H9 (cell line): Measurements from ENCODE around the gene KCNMB3. TPM values are rescaled to one million over a fixed set of nuclear protein-coding genes. Genes with fewer than 3 reads are reported as not detected.
A peak's percentile ranks its signal among the peaks of the same experiment; 100 is the strongest.

Experiments used
- DNase-seq: peaks from one replicate; pipeline ENCODE4 v3.0.0-alpha.2; 2017
- H2AFZ ChIP-seq: one replicate; pipeline ENCODE4 v1.6.1; 2013; ENCODE audit warnings: mild to moderate bottlenecking, low read length, control low read depth, moderate library complexity
- H2AK5ac ChIP-seq: 2 replicates; pipeline ENCODE4 v1.6.1; 2013; ENCODE audit warnings: low read length, control low read depth, mixed read lengths; ENCODE audit not compliant: insufficient read length
- H2BK120ac ChIP-seq: one replicate; pipeline ENCODE4 v1.6.1; 2013; ENCODE audit warnings: low read depth, mild to moderate bottlenecking, low read length, control low read depth, inconsistent platforms; ENCODE audit not compliant: poor library complexity, severe bottlenecking
- H2BK12ac ChIP-seq: 2 replicates; pipeline ENCODE4 v1.6.1; 2013; ENCODE audit warnings: low read length, control low read depth, mixed read lengths, low read depth; ENCODE audit not compliant: insufficient read length
- H2BK15ac ChIP-seq: 2 replicates; pipeline ENCODE4 v1.6.1; 2013; ENCODE audit warnings: low read depth, low read length, control low read depth
- H2BK20ac ChIP-seq: one replicate; pipeline ENCODE4 v1.6.1; 2013; ENCODE audit warnings: low read depth, mild to moderate bottlenecking, low read length, control low read depth, inconsistent platforms; ENCODE audit not compliant: poor library complexity, severe bottlenecking
- H2BK5ac ChIP-seq: 2 replicates; pipeline ENCODE4 v1.6.1; 2013; ENCODE audit warnings: low read length, control low read depth, mixed read lengths; ENCODE audit not compliant: insufficient read length
- H3K14ac ChIP-seq: 2 replicates; pipeline ENCODE4 v1.6.1; 2013; ENCODE audit warnings: low read length, control low read depth; ENCODE audit not compliant: insufficient read depth
- H3K18ac ChIP-seq: 2 replicates; pipeline ENCODE4 v1.6.1; 2013; ENCODE audit warnings: low read depth, mild to moderate bottlenecking, mixed read lengths, low read length, control low read depth; ENCODE audit not compliant: insufficient read length
- H3K23ac ChIP-seq: 2 replicates; pipeline ENCODE4 v1.6.1; 2013; ENCODE audit warnings: low read length, control low read depth, mixed read lengths, low read depth; ENCODE audit not compliant: insufficient read length
- H3K23me2 ChIP-seq: 2 replicates; pipeline ENCODE4 v1.6.1; 2013; ENCODE audit warnings: low read depth, mild to moderate bottlenecking, mixed read lengths, low read length, control low read depth; ENCODE audit not compliant: insufficient read length, poor library complexity, severe bottlenecking
- H3K27ac ChIP-seq: 2 replicates; pipeline ENCODE4 v1.5.1; 2013; ENCODE audit warnings: low read length, control low read depth, mixed read lengths, low read depth; ENCODE audit not compliant: insufficient read length
- H3K27me3 ChIP-seq: 2 replicates; pipeline ENCODE4 v1.6.1; 2013; ENCODE audit warnings: low read length, control low read depth, inconsistent platforms; ENCODE audit not compliant: insufficient read depth
- H3K4ac ChIP-seq: 2 replicates; pipeline ENCODE4 v1.6.1; 2013; ENCODE audit warnings: low read depth, mild to moderate bottlenecking, control low read depth, inconsistent platforms, low read length, moderate library complexity
- H3K4me1 ChIP-seq: 2 replicates; pipeline ENCODE4 v1.6.1; 2013; ENCODE audit warnings: low read length, control low read depth, inconsistent platforms; ENCODE audit not compliant: insufficient read depth
- H3K4me2 ChIP-seq: 2 replicates; pipeline ENCODE4 v1.6.1; 2013; ENCODE audit warnings: low read length, control low read depth, mixed read lengths; ENCODE audit not compliant: insufficient read length, insufficient read depth
- H3K56ac ChIP-seq: 2 replicates; pipeline ENCODE4 v1.6.1; 2013; ENCODE audit warnings: low read depth, mild to moderate bottlenecking, mixed read lengths, low read length, control low read depth; ENCODE audit not compliant: insufficient read length
- H3K79me1 ChIP-seq: 2 replicates; pipeline ENCODE4 v1.6.1; 2013; ENCODE audit warnings: low read depth, mild to moderate bottlenecking, moderate library complexity, low read length, control low read depth, inconsistent platforms; ENCODE audit not compliant: insufficient read depth, poor library complexity, severe bottlenecking
- H3K79me2 ChIP-seq: 2 replicates; pipeline ENCODE4 v1.6.1; 2013; ENCODE audit warnings: low read length, control low read depth, inconsistent platforms; ENCODE audit not compliant: insufficient read depth
- H3K9ac ChIP-seq: 2 replicates; pipeline ENCODE4 v1.6.1; 2013; ENCODE audit warnings: low read length, control low read depth, mixed read lengths; ENCODE audit not compliant: insufficient read length; ENCODE audit errors: extremely low read depth
- H3K9me3 ChIP-seq: one replicate; pipeline ENCODE4 v1.6.1; 2013; ENCODE audit warnings: low read depth, low read length, inconsistent platforms; ENCODE audit not compliant: control insufficient read depth
- H3T11ph ChIP-seq: one replicate; pipeline ENCODE4 v1.6.1; 2013; ENCODE audit warnings: mild to moderate bottlenecking, low read length, control low read depth, inconsistent platforms
- H4K20me1 ChIP-seq: one replicate; pipeline ENCODE4 v1.6.1; 2013; ENCODE audit not compliant: control insufficient read depth, insufficient read length, insufficient read depth
- H4K5ac ChIP-seq: 2 replicates; pipeline ENCODE4 v1.6.1; 2013; ENCODE audit warnings: low read depth, mild to moderate bottlenecking, mixed read lengths, low read length, control low read depth; ENCODE audit not compliant: insufficient read length
- H4K8ac ChIP-seq: replicated peaks from 2 replicates; pipeline ENCODE4 v1.6.1; 2013; ENCODE audit warnings: low read length, control low read depth, mixed read lengths, low read depth; ENCODE audit not compliant: insufficient read length
- H4K91ac ChIP-seq: 2 replicates; pipeline ENCODE4 v1.6.1; 2013; ENCODE audit warnings: low read depth, mild to moderate bottlenecking, moderate library complexity, mixed read lengths, low read length, control low read depth; ENCODE audit not compliant: insufficient read length
- H3K27ac Mint-ChIP-seq, 3 experiments: 2 replicates in 2 of 3; 3 replicates in 1 of 3; pipeline ENCODE4 v1.8.0; 2020 to 2021; ENCODE audit warnings: mixed read lengths in 3 of 3, mild to moderate bottlenecking in 1 of 3, moderate library complexity in 1 of 3
- H3K27me3 Mint-ChIP-seq: 2 replicates; pipeline ENCODE4 v1.8.0; 2021; ENCODE audit warnings: low read depth, mild to moderate bottlenecking, moderate library complexity, mixed read lengths
- H3K36me3 Mint-ChIP-seq, 3 experiments: 2 replicates in 2 of 3; 3 replicates in 1 of 3; pipeline ENCODE4 v1.8.0; 2020 to 2021; ENCODE audit warnings: low read depth in 3 of 3, mixed read lengths in 3 of 3; ENCODE audit not compliant: insufficient read depth in 1 of 3
- H3K4me1 Mint-ChIP-seq, 2 experiments: 2 replicates each; pipeline ENCODE4 v1.8.0; 2020; ENCODE audit warnings: mixed read lengths in 2 of 2
- H3K4me3 Mint-ChIP-seq, 2 experiments: 2 replicates in 1 of 2; 3 replicates in 1 of 2; pipeline ENCODE4 v1.8.0; 2020 to 2021; ENCODE audit warnings: mild to moderate bottlenecking in 2 of 2, mixed read lengths in 2 of 2, moderate library complexity in 1 of 2
- H3K9me3 Mint-ChIP-seq, 2 experiments: 2 replicates in 1 of 2; 3 replicates in 1 of 2; pipeline ENCODE4 v1.8.0; 2020; ENCODE audit warnings: mild to moderate bottlenecking in 2 of 2, mixed read lengths in 2 of 2, moderate library complexity in 1 of 2
- CTCF ChIP-seq: fragments of 200-600 bp; sonication (generic); conservative IDR thresholded peaks from 3 replicates; pipeline ENCODE4 v1.8.0; 2021; ENCODE audit warnings: antibody characterized with exemption, mild to moderate bottlenecking
- WGBS: extraction: QIAGEN DNeasy Blood & Tissue Kit; methylation state at CpG from one replicate; pipeline ENCODE4 v1.1.7; 2013; ENCODE audit warnings: missing lambda C conversion rate, low lambda C conversion rate, mixed read lengths; ENCODE audit not compliant: insufficient read length; ENCODE audit errors: extremely low coverage; 5-methylcytosine and 5-hydroxymethylcytosine counted together
- total RNA-seq: library from RNA; stranded (reverse); gene quantifications from 2 replicates; pipeline ENCODE4 v1.2.1, GENCODE V29; 2021

The KCNMB3 gene
- total RNA-seq, 1 experiment from 2014 or later: 1.6 TPM

DNA sequence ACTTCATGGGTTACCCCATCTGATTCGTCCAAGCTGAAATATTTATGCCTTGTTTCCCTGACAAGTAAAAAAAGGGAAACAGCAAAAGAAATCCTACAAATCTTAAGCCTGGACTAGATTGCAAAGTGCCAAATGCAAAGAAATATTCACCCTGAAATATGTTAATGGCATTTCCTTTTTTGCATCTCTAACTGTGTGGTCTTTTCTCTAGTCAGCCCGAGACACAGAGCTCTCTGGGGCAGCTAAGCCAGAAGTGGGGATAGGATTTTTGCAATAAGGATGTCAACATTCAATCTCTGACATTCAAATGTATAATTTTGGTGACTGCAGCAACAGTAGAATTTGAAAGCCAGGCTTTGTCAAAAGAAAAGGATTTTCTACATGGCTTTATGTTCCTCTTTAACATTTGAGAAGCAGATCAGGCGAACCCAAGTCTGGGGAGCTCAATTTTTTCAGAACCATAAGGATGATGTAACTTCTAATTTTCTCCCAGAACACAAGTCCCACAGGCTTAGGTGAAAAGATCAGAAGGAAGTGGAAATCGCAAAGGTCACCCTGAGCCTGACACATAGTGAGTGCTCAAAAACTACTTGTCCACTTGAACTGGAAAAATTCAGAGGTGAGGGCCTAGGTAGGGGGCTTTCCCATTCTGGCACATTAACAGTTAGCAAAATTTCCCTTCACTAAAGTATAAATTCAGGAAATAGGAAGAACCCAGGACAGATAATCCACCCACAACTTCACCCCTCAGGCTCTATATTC lies 28.2 kb upstream of the KCNMB3 start:
- H2AFZ ChIP-seq: no peak overlapping the region
- WGBS: no CpG with 5 or more reads among the region's 4 CpGs

More for the DNA sequence above, 28.2 kb upstream of the KCNMB3 start:
- Histone ChIP-seq H3K4me2 (no peak overlapping the region), H2BK12ac (no peak overlapping the region), H2BK120ac (no peak overlapping the region), H3T11ph (no peak overlapping the region), H3K56ac (no peak overlapping the region), H2AK5ac (no peak overlapping the region), H3K14ac (no peak overlapping the region), H2BK15ac (no peak overlapping the region), H3K18ac (no peak overlapping the region), H3K9ac (no peak overlapping the region), H3K27ac (no peak overlapping the region), H3K23ac (no peak overlapping the region), H3K4ac (no peak overlapping the region), H3K27me3 (no peaks in the 10 kb centered on the region), H2BK20ac (no peak overlapping the region), H4K8ac (no peak overlapping the region), H3K23me2 (no peaks in the 10 kb centered on the region), H3K4me1 (no peaks in the 10 kb centered on the region; the same call in 1 of the 2 replicates), H2BK5ac (no peak overlapping the region), H4K5ac (no peak overlapping the region), H3K79me1 (no peaks in the 10 kb centered on the region), H4K20me1 (no peaks in the 10 kb centered on the region), H3K79me2 (no peaks in the 10 kb centered on the region), H4K91ac (no peak overlapping the region), H3K9me3 (no peaks in the 10 kb centered on the region)
- no peaks in the 10 kb centered on the region for H3K9me3 Mint-ChIP-seq
- no peaks in the 10 kb centered on the region for H3K27me3 Mint-ChIP-seq
- H3K36me3 Mint-ChIP-seq: no peaks in the 10 kb centered on the region
- no peak overlapping the region for H3K4me3 Mint-ChIP-seq
- peaks cover 5 to 7% of the 10 kb centered on the region in 2 experiments for H3K4me1 Mint-ChIP-seq
- DNase-seq: no peak
- H3K27ac Mint-ChIP-seq: peak overlapping the region in 1 of 3 experiments; percentile 70; a peak in 1 of 7 replicates
- no peak for TF ChIP-seq CTCF
